CD4-positive, alpha-beta memory T cell (primary cell): ENCODE data around the gene SLC4A9. TPM values are rescaled to one million over a fixed set of nuclear protein-coding genes. Genes with fewer than 3 reads are reported as not detected.

Experiments used
- CTCF ChIA-PET: fragments of 350-600 bp; sonication (Branson Sonifier 250); formaldehyde crosslinking; loops from one replicate; lab custom pipeline; 2021; ENCODE audit warnings: inconsistent platforms; ENCODE audit not compliant: partially characterized antibody; lab: Charles Lee
- POLR2A ChIA-PET: fragments of 350-600 bp; sonication (Branson Sonifier 250); formaldehyde crosslinking; loops from one replicate; lab custom pipeline; 2021; ENCODE audit not compliant: partially characterized antibody; lab: Charles Lee
- DNase-seq, 5 donors: peaks; one replicate each; pipeline versions ENCODE4 v3.0.0 to v3.0.0-alpha.2; 2020 to 2022; ENCODE audit warnings: mixed read lengths in 1 of 5
- H3K27ac ChIP-seq: one replicate; pipeline ENCODE4 v1.7.0; 2013; ENCODE audit warnings: low read depth, low read length
- H3K27me3 ChIP-seq: 2 replicates; pipeline ENCODE4 v1.7.0; 2013; ENCODE audit warnings: mild to moderate bottlenecking, low read length, moderate library complexity; ENCODE audit not compliant: insufficient read depth
- H3K36me3 ChIP-seq: 2 replicates; pipeline ENCODE4 v1.7.0; 2013; ENCODE audit warnings: mild to moderate bottlenecking, low read length, moderate library complexity; ENCODE audit not compliant: insufficient read depth
- H3K4me1 ChIP-seq: 2 replicates; pipeline ENCODE4 v1.7.0; 2013; ENCODE audit warnings: mild to moderate bottlenecking, low read length, moderate library complexity; ENCODE audit not compliant: insufficient read depth
- H3K4me3 ChIP-seq, 2 donors: one replicate each; pipeline ENCODE4 v1.7.0; 2013; ENCODE audit warnings: low read length in 2 of 2, mild to moderate bottlenecking in 1 of 2
- H3K9me3 ChIP-seq, 2 donors: one replicate each; pipeline ENCODE4 v1.7.0; 2013; ENCODE audit warnings: low read length in 2 of 2, control low read depth in 1 of 2; ENCODE audit not compliant: control insufficient read depth in 1 of 2
- H3K27ac Mint-ChIP-seq, 7 donors: one replicate each; pipeline ENCODE4 v1.8.0; 2020 to 2021; ENCODE audit warnings: mixed read lengths in 7 of 7, mild to moderate bottlenecking in 6 of 7, inconsistent platforms in 3 of 7, moderate library complexity in 3 of 7
- H3K27me3 Mint-ChIP-seq, 2 donors: one replicate each; pipeline ENCODE4 v1.8.0; 2020 to 2021; ENCODE audit warnings: mixed read lengths in 2 of 2
- H3K36me3 Mint-ChIP-seq, 2 donors: one replicate each; pipeline ENCODE4 v1.8.0; 2020 to 2021; ENCODE audit warnings: mixed read lengths in 2 of 2, inconsistent platforms in 1 of 2, mild to moderate bottlenecking in 1 of 2
- H3K4me1 Mint-ChIP-seq, 4 donors: one replicate each; pipeline ENCODE4 v1.8.0; 2020 to 2021; ENCODE audit warnings: mixed read lengths in 4 of 4, mild to moderate bottlenecking in 1 of 4
- H3K4me3 Mint-ChIP-seq, 8 donors: one replicate each; pipeline ENCODE4 v1.8.0; 2020 to 2021; ENCODE audit warnings: mixed read lengths in 8 of 8, mild to moderate bottlenecking in 7 of 8, moderate library complexity in 6 of 8, inconsistent platforms in 3 of 8
- H3K9me3 Mint-ChIP-seq, 8 donors: one replicate each; pipeline ENCODE4 v1.8.0; 2020 to 2021; ENCODE audit warnings: mixed read lengths in 8 of 8, mild to moderate bottlenecking in 5 of 8, inconsistent platforms in 3 of 8, moderate library complexity in 1 of 8
- intact Hi-C: fragments of 100-400 bp; cut with micrococcal nuclease; formaldehyde crosslinking; loops from one replicate; pipeline ENCODE4 v1.15.1; 2023
- polyA plus RNA-seq, 2 donors: library from polyadenylated mRNA; unstranded; fragments of 300-500 nt; fragmentation: Illumina TruSeq; gene quantifications; one replicate each; pipeline ENCODE4 v1.2.3, GENCODE V29; 2021
- total RNA-seq, 2 experiments: library from RNA; stranded (reverse); gene quantifications; one replicate each; pipeline ENCODE4 v1.2.3, GENCODE V29; 2021

The SLC4A9 gene
- total and polyA plus RNA-seq, 4 experiments from 2014 or later: not detected

DNA sequence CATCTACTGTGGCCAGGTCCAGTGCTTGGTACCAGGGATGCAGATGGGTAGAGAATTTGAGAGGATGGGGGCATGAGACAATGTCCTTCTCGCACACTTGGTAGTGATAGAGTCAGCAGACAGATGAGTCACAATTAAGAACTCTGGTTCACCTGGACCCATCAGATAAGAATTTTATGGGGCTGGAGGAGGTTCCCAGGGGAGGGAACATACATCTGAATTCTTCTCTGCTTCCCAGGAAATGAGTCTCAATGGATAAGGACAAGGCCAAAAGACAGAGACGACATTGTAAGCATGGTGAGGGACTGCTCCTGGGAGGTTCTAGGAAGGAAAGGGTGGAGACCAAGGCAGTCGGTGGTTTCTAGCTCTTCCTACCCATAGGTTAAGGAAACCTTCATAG lies 5.3 kb downstream of the SLC4A9 start:
- peaks cover 9% of the 10 kb centered on the region for H3K4me1 ChIP-seq
- no peaks in the 10 kb centered on the region for H3K36me3 ChIP-seq
- H3K9me3 ChIP-seq: no peaks in the 10 kb centered on the region
- intact Hi-C loops: no loop called here
- no peak overlapping the region for H3K27ac ChIP-seq
- Mint-ChIP-seq H3K4me3 (no peak overlapping the region), H3K36me3 (no peaks in the 10 kb centered on the region), H3K4me1 (peaks cover 2 to 6% (median 5%) of the 10 kb centered on the region in 4 donors), H3K9me3 (no peaks in the 10 kb centered on the region), H3K27me3 (peaks cover 0 to 2% of the 10 kb centered on the region in 2 donors), H3K27ac (no peak overlapping the region)
- ChIA-PET CTCF (interaction anchor here (1.0 to 5.3 kb wide), 9 partner anchors 7 to 354 kb away, joined by 3 to 28 read pairs (median 4); partner anchors contain the start of genes HBEGF and TMCO6), POLR2A (no interaction called here)
- H3K4me3 ChIP-seq: no peak overlapping the region
- no peaks in the 10 kb centered on the region for H3K27me3 ChIP-seq
- no peak for DNase-seq

GRCh38 chr5:140365941-140366340 lies 5.9 kb downstream of the SLC4A9 start:
- ChIA-PET CTCF (interaction anchor here (0.8 to 5.3 kb wide), 12 partner anchors 8 to 822 kb away, joined by 3 to 28 read pairs (median 4); partner anchors contain the start of genes HBEGF and TMCO6), POLR2A (no interaction called here)

GRCh38 chr5:140366589-140367255 lies 6.7 kb downstream of the SLC4A9 start:
- Mint-ChIP-seq H3K4me3 (no peak overlapping the region), H3K9me3 (no peaks in the 10 kb centered on the region), H3K4me1 (peaks cover 2 to 6% (median 5%) of the 10 kb centered on the region in 4 donors), H3K36me3 (no peaks in the 10 kb centered on the region), H3K27me3 (peaks cover 0 to 2% of the 10 kb centered on the region in 2 donors), H3K27ac (no peak overlapping the region)
- intact Hi-C loops: no loop called here
- Histone ChIP-seq H3K4me3 (no peak overlapping the region), H3K27ac (no peak overlapping the region), H3K4me1 (peaks cover 9% of the 10 kb centered on the region), H3K36me3 (no peaks in the 10 kb centered on the region), H3K27me3 (no peaks in the 10 kb centered on the region), H3K9me3 (no peaks in the 10 kb centered on the region)
- CTCF ChIA-PET: interaction anchor here (0.8 to 5.3 kb wide), 12 partner anchors 8 to 822 kb away, joined by 3 to 28 read pairs (median 4); partner anchors contain the start of genes HBEGF and TMCO6
- no peak for DNase-seq
- POLR2A ChIA-PET: interaction anchor here (1.0 kb wide), 1 partner anchor 345 kb away, joined by 3 read pairs; no protein-coding TSS in a partner anchor

More at GRCh38 chr5:140365941-140366340, 5.9 kb downstream of the SLC4A9 start:
- Mint-ChIP-seq H3K4me1 (peaks cover 2 to 6% (median 5%) of the 10 kb centered on the region in 4 donors), H3K27ac (no peak overlapping the region), H3K27me3 (peaks cover 0 to 2% of the 10 kb centered on the region in 2 donors), H3K9me3 (no peaks in the 10 kb centered on the region), H3K4me3 (no peak overlapping the region), H3K36me3 (no peaks in the 10 kb centered on the region)
- Histone ChIP-seq H3K9me3 (no peaks in the 10 kb centered on the region), H3K27me3 (no peaks in the 10 kb centered on the region), H3K27ac (no peak overlapping the region), H3K4me1 (peaks cover 9% of the 10 kb centered on the region), H3K4me3 (no peak overlapping the region), H3K36me3 (no peaks in the 10 kb centered on the region)
- intact Hi-C loops: no loop called here
- no peak for DNase-seq

DNA sequence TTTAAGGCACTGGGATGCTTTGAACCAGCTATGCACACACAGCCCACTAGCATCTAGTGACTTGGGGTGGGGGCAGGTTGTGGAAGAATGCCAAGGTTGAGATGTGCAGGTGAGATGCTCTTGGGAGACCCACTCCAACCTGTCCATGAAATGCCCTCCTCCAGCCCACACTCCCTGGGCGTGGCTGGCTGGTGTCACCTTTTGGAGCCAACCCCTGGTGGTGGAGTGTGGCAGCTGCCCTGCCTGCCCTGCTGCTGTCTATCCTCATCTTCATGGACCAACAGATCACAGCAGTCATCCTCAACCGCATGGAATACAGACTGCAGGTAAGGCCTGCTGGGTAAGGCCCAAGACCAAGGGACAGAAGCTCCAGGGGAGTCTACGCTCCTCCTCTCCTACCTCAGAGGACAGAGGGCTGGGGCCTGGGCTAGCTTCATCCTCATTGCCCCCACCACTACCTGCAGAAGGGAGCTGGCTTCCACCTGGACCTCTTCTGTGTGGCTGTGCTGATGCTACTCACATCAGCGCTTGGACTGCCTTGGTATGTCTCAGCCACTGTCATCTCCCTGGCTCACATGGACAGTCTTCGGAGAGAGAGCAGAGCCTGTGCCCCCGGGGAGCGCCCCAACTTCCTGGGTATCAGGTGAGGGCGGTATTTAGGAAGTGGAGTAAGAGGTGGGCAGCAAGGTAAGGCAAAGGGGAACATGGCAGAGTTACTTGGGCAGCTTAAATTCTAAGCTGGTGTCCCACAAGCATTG lies 7.4 kb downstream of the SLC4A9 start:
- Histone ChIP-seq H3K4me1 (peaks cover 9% of the 10 kb centered on the region), H3K4me3 (no peak overlapping the region), H3K36me3 (no peaks in the 10 kb centered on the region), H3K27ac (no peak overlapping the region), H3K9me3 (no peaks in the 10 kb centered on the region), H3K27me3 (no peaks in the 10 kb centered on the region)
- peaks cover 0 to 2% of the 10 kb centered on the region in 2 donors for H3K27me3 Mint-ChIP-seq
- no peak for DNase-seq
- CTCF ChIA-PET: interaction anchor here (1.0 to 5.3 kb wide), 7 partner anchors 12 to 823 kb away, joined by 3 to 28 read pairs (median 4); no protein-coding TSS in a partner anchor
- no peak overlapping the region for H3K27ac Mint-ChIP-seq
- intact Hi-C loops: no loop called here
- H3K4me3 Mint-ChIP-seq: no peak overlapping the region
- no peaks in the 10 kb centered on the region for H3K36me3 Mint-ChIP-seq
- no peaks in the 10 kb centered on the region for H3K9me3 Mint-ChIP-seq
- POLR2A ChIA-PET: interaction anchor here (1.0 kb wide), 1 partner anchor 344 kb away, joined by 3 read pairs; no protein-coding TSS in a partner anchor
- H3K4me1 Mint-ChIP-seq: peaks cover 2 to 6% (median 5%) of the 10 kb centered on the region in 4 donors

DNA sequence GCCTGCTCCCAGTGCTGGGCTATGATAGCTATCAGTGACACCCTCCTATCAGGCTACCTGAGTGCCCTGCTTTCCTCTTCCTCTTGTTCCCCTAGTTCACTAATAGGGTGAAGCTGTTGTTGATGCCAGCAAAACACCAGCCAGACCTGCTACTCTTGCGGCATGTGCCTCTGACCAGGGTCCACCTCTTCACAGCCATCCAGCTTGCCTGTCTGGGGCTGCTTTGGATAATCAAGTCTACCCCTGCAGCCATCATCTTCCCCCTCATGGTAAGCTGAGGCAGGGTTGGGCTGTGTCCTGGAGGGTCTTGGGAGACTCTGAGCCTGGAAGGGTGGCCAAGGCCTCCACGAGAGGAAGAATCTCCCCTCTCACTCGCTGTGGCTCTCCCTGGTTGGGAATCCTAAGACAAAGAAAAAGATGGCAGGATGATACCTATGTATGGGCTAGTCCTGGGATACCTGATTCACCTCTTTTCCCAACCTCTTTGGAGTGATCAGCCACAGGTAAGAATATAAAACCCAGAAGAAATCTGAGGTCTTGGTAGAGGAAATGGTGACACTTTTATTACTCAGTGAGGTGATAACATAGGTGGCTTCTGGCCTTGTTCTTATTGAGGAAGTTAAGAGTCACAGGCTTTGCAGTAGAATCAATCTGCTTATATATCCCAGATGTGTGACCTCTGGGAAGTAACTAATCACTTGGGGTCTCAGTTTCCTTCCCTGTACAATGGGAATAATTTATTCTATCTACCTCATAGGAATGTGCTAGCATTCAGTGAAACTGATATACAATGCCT lies 11.6 kb downstream of the SLC4A9 start:
- no peaks in the 10 kb centered on the region for H3K9me3 ChIP-seq
- no peak overlapping the region for H3K27ac ChIP-seq
- Mint-ChIP-seq H3K4me1 (peaks cover 0 to 7% (median 3%) of the 10 kb centered on the region in 4 donors), H3K27me3 (no peaks in the 10 kb centered on the region), H3K4me3 (no peak overlapping the region), H3K9me3 (no peaks in the 10 kb centered on the region), H3K36me3 (no peaks in the 10 kb centered on the region), H3K27ac (peak overlapping the region in 1 of 7 donors; percentile 17)
- H3K27me3 ChIP-seq: no peaks in the 10 kb centered on the region
- DNase-seq: no peak
- intact Hi-C loops: no loop called here
- POLR2A ChIA-PET: interaction anchor here (2.0 kb wide), 1 partner anchor 276 kb away, joined by 6 read pairs; the partner anchor contains the start of genes IK and NDUFA2
- H3K36me3 ChIP-seq: no peaks in the 10 kb centered on the region
- CTCF ChIA-PET: interaction anchor here (0.7 to 4.3 kb wide), 21 partner anchors 8 to 363 kb away, joined by 3 to 89 read pairs (median 4); partner anchors contain the start of genes ANKHD1, HBEGF, IK and NDUFA2
- H3K4me1 ChIP-seq: no peaks in the 10 kb centered on the region
- H3K4me3 ChIP-seq: no peak overlapping the region

DNA sequence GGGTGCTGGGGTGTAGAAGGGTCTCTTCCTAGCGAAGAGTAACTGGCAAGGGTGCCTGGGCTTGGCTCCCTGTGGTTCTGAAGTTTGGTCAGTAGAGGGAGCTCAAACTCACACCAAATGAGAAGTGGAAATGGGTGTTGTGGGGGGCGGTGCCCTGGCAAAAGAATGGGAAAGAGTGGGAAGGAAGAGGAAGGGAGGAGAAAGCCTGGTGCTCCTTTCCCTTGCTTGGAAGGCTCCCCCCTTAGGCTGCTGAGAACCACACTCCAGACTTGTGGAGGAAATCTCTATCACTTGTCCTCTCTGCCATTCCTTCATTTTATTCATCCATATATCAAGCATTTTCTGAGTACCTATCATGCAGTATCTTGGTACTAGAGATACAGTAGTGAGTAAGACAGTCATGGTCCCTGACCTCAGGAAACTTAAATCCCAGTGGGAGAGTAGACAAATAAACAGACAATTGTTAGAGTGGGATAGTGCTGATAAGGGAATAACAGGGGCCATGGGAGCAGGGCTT lies 13.0 kb downstream of the SLC4A9 start:
- ChIA-PET POLR2A (interaction anchor here (0.6 to 2.0 kb wide), 2 partner anchors 274 to 338 kb away, joined by 3 to 6 read pairs; partner anchors contain the start of genes IK and NDUFA2), CTCF (interaction anchor here (0.9 to 4.3 kb wide), 27 partner anchors 9 to 361 kb away, joined by 3 to 89 read pairs (median 4); partner anchors contain the start of genes ANKHD1, CD14, EIF4EBP3 and HBEGF)
- no peaks in the 10 kb centered on the region for H3K9me3 Mint-ChIP-seq
- Histone ChIP-seq H3K4me1 (no peaks in the 10 kb centered on the region), H3K27ac (no peak overlapping the region), H3K9me3 (no peaks in the 10 kb centered on the region), H3K27me3 (no peaks in the 10 kb centered on the region), H3K4me3 (no peak overlapping the region), H3K36me3 (no peaks in the 10 kb centered on the region)
- peak overlapping the region in 1 of 7 donors; percentile 27 for H3K27ac Mint-ChIP-seq
- no peak overlapping the region for H3K4me3 Mint-ChIP-seq
- intact Hi-C loops: loop anchor here (1.0 kb wide), 2 partner anchors 262 to 347 kb away; no protein-coding TSS in a partner anchor
- no peaks in the 10 kb centered on the region for H3K27me3 Mint-ChIP-seq
- peak in 4 of 5 donors; percentile 22 to 38 (median 31) for DNase-seq
- no peaks in the 10 kb centered on the region for H3K36me3 Mint-ChIP-seq
- peaks cover 0 to 7% (median 3%) of the 10 kb centered on the region in 4 donors for H3K4me1 Mint-ChIP-seq
